Measurements from ENCODE around the gene TLX1. TPM values are rescaled to one million over a fixed set of nuclear protein-coding genes. Genes with fewer than 3 reads are reported as not detected.

The TLX1 gene
- polyA plus RNA-seq, 1 donor (not counting 4 experiments of a cell fraction or from before 2014, with no cell fraction given), result not detected

GRCh38 chr10:101089520-101090299 is 41.4 kb upstream of the TLX1 start:
- no peak overlapping the region for H3K27ac ChIP-seq (ENCODE audit: control insufficient read depth, insufficient read depth, low read length)
- H3K9me3 ChIP-seq (ENCODE audit: control insufficient read depth, low read depth, low read length), result no peaks in the 10 kb centered on the region
- H2AFZ ChIP-seq (ENCODE audit: control insufficient read depth, low read length), result no peak overlapping the region
- H3K9ac ChIP-seq (ENCODE audit: control insufficient read depth, extremely low read depth, insufficient read depth, low read length), result no peak overlapping the region
- FAIRE-seq, result no peak
- peaks cover 15% of the 10 kb centered on the region for H3K27me3 ChIP-seq (ENCODE audit: control insufficient read depth, extremely low read depth, insufficient read depth, low read length)
- H3K79me2 ChIP-seq (ENCODE audit: control insufficient read depth, insufficient read depth, low read length), result no peaks in the 10 kb centered on the region
- dilution Hi-C loops (cut with MboI; ENCODE audit: extremely low pct_ligation_motif_present, low sequenced_read_pairs), result no loop called here
- TF ChIP-seq EZH2 (IDR thresholded peaks at IDR 0.05; ENCODE audit: low read length) (no peak), CTCF (optimal IDR thresholded peaks at IDR 0.05 in 1 of 3, IDR thresholded peaks at IDR 0.05 in 1 of 3, conservative IDR thresholded peaks at IDR 0.05 in 1 of 3; ENCODE audit: extremely low read depth in 1 of 3, insufficient read depth in 2 of 3, low read length in 3 of 3) (no peak)
- H3K4me2 ChIP-seq (ENCODE audit: control insufficient read depth, extremely low read depth, insufficient read depth, low read depth, low read length), result no peak overlapping the region
- no peak for DNase-seq (ENCODE audit: low read depth, low spot score)
- no peaks in the 10 kb centered on the region for H4K20me1 ChIP-seq (ENCODE audit: control insufficient read depth, extremely low read depth, insufficient read depth, low read length)
- no peak overlapping the region for H3K4me3 ChIP-seq (ENCODE audit: control insufficient read depth in 2 of 3, extremely low read depth in 1 of 3, insufficient read depth in 2 of 3, low read depth in 1 of 3, low read length in 3 of 3)
- H3K9me1 ChIP-seq (ENCODE audit: control insufficient read depth, extremely low read depth, insufficient read depth, low read length), result peaks cover 2% of the 10 kb centered on the region
- H3K4me1 ChIP-seq (ENCODE audit: control insufficient read depth, extremely low read depth, insufficient read depth, low read length), result peaks cover 26% of the 10 kb centered on the region
- no peaks in the 10 kb centered on the region for H3K36me3 ChIP-seq (ENCODE audit: control insufficient read depth in 2 of 2, extremely low read depth in 1 of 2, insufficient read depth in 2 of 2, low read length in 2 of 2)

- peak overlapping the region; percentile 48 for H3K4me2 ChIP-seq (ENCODE audit: control insufficient read depth, extremely low read depth, insufficient read depth, low read depth, low read length)
- H3K4me3 ChIP-seq (ENCODE audit: control insufficient read depth in 2 of 3, extremely low read depth in 1 of 3, insufficient read depth in 2 of 3, low read depth in 1 of 3, low read length in 3 of 3), result no peak overlapping the region
- no peaks in the 10 kb centered on the region for H4K20me1 ChIP-seq (ENCODE audit: control insufficient read depth, extremely low read depth, insufficient read depth, low read length)
- no peak overlapping the region for H3K27ac ChIP-seq (ENCODE audit: control insufficient read depth, insufficient read depth, low read length)
- H3K9ac ChIP-seq (ENCODE audit: control insufficient read depth, extremely low read depth, insufficient read depth, low read length), result no peak overlapping the region
- dilution Hi-C loops (cut with MboI; ENCODE audit: extremely low pct_ligation_motif_present, low sequenced_read_pairs), result no loop called here
- no peaks in the 10 kb centered on the region for H3K79me2 ChIP-seq (ENCODE audit: control insufficient read depth, insufficient read depth, low read length)
- DNase-seq (ENCODE audit: low read depth, low spot score) (no peak), FAIRE-seq (no peak)
- H3K4me1 ChIP-seq (ENCODE audit: control insufficient read depth, extremely low read depth, insufficient read depth, low read length), result peaks cover 31% of the 10 kb centered on the region
- peaks cover 15% of the 10 kb centered on the region for H3K27me3 ChIP-seq (ENCODE audit: control insufficient read depth, extremely low read depth, insufficient read depth, low read length)
- H3K36me3 ChIP-seq (ENCODE audit: control insufficient read depth in 2 of 2, extremely low read depth in 1 of 2, insufficient read depth in 2 of 2, low read length in 2 of 2), result no peaks in the 10 kb centered on the region
- no peaks in the 10 kb centered on the region for H3K9me3 ChIP-seq (ENCODE audit: control insufficient read depth, low read depth, low read length)
- TF ChIP-seq EZH2 (IDR thresholded peaks at IDR 0.05; ENCODE audit: low read length) (no peak), CTCF (optimal IDR thresholded peaks at IDR 0.05 in 1 of 3, IDR thresholded peaks at IDR 0.05 in 1 of 3, conservative IDR thresholded peaks at IDR 0.05 in 1 of 3; ENCODE audit: extremely low read depth in 1 of 3, insufficient read depth in 2 of 3, low read length in 3 of 3) (no peak)
- peaks cover 2% of the 10 kb centered on the region for H3K9me1 ChIP-seq (ENCODE audit: control insufficient read depth, extremely low read depth, insufficient read depth, low read length)
- H2AFZ ChIP-seq (ENCODE audit: control insufficient read depth, low read length), result no peak overlapping the region
Observed at GRCh38 chr10:101090597-101090996, 40.5 kb upstream of the TLX1 start.

Measured in keratinocyte (primary cell).